Hypothalamus (tissue), 51 donors: ENCODE measurements around the gene PRSS1.
A peak's percentile ranks its signal among the peaks of the same experiment; 100 is the strongest.

ENCODE experiments used
- DNase-seq, 51 donors: peaks; one replicate each; lab custom pipeline; 2025; lab: John Stamatoyannopoulos, UW

The PRSS1 gene

DNA sequence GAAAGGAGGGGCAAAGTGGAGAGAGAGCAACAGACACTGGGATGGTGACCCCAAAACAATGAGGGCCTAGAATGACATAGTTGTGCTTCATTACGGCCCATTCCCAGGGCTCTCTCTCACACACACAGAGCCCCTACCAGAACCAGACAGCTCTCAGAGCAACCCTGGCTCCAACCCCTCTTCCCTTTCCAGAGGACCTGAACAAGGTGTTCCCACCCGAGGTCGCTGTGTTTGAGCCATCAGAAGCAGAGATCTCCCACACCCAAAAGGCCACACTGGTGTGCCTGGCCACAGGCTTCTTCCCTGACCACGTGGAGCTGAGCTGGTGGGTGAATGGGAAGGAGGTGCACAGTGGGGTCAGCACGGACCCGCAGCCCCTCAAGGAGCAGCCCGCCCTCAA lies 42.2 kb downstream of the PRSS1 start:
- DNase-seq, result no peak

DNA sequence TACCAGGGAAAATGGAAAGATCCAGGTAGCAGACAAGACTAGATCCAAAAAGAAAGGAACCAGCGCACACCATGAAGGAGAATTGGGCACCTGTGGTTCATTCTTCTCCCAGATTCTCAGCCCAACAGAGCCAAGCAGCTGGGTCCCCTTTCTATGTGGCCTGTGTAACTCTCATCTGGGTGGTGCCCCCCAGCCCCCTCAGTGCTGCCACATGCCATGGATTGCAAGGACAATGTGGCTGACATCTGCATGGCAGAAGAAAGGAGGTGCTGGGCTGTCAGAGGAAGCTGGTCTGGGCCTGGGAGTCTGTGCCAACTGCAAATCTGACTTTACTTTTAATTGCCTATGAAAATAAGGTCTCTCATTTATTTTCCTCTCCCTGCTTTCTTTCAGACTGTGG lies 42.9 kb downstream of the PRSS1 start:
- DNase-seq, result no peak

- peak in 1 of 51 donors; percentile 17 for DNase-seq
Observed at GRCh38 chr7:142792593-142792992, 43.3 kb downstream of the PRSS1 start.

- no peak for DNase-seq
Observed at GRCh38 chr7:142793156-142793555, 43.9 kb downstream of the PRSS1 start.

GRCh38 chr7:142795339-142795863 lies 46.1 kb downstream of the PRSS1 start:
- no peak for DNase-seq

GRCh38 chr7:142796001-142796500 lies 46.8 kb downstream of the PRSS1 start:
- DNase-seq, result no peak

DNA sequence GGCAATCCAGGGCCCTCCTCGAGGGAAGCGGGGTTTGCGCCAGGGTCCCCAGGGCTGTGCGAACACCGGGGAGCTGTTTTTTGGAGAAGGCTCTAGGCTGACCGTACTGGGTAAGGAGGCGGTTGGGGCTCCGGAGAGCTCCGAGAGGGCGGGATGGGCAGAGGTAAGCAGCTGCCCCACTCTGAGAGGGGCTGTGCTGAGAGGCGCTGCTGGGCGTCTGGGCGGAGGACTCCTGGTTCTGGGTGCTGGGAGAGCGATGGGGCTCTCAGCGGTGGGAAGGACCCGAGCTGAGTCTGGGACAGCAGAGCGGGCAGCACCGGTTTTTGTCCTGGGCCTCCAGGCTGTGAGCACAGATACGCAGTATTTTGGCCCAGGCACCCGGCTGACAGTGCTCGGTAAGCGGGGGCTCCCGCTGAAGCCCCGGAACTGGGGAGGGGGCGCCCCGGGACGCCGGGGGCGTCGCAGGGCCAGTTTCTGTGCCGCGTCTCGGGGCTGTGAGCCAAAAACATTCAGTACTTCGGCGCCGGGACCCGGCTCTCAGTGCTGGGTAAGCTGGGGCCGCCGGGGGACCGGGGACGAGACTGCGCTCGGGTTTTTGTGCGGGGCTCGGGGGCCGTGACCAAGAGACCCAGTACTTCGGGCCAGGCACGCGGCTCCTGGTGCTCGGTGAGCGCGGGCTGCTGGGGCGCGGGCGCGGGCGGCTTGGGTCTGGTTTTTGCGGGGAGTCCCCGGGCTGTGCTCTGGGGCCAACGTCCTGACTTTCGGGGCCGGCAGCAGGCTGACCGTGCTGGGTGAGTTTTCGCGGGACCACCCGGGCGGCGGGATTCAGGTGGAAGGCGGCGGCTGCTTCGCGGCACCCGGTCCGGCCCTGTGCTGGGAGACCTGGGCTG lies 47.5 kb downstream of the PRSS1 start:
- DNase-seq, result no peak

DNA sequence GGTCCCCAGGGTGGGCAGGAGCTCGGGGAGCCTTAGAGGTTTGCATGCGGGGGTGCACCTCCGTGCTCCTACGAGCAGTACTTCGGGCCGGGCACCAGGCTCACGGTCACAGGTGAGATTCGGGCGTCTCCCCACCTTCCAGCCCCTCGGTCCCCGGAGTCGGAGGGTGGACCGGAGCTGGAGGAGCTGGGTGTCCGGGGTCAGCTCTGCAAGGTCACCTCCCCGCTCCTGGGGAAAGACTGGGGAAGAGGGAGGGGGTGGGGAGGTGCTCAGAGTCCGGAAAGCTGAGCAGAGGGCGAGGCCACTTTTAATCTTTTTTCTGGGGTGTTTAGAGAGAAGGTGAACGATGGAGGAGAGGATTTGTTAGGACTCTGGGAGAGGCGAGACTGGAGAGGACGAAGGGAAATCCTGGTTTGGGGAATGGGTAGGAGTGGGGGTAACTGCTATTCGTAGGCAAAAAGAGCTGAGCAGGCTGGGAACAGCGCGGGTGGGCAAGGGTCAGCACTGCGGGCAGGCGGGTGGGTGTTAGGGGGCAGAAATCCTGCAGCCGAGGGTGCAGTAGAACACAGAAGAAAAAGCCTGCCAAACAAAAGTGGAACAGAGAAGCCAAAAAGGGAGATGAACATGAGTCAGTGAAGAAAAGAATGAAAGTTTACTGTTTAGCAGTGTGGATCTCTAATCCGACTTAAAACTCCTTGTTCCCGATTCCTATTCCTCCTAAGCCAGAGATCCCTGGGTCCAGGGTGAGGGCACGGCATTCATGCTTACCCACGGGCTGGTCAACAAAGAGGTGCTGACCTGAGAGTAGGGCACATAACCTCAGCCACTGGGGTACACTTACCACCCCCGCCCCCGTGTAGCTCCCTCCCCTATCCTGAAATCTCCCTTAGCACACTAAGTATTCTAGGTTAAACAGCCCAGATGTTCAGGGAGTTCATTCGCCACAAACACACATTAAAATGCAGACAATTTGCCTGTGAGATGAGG lies 48.4 kb downstream of the PRSS1 start:
- DNase-seq, result no peak

DNA sequence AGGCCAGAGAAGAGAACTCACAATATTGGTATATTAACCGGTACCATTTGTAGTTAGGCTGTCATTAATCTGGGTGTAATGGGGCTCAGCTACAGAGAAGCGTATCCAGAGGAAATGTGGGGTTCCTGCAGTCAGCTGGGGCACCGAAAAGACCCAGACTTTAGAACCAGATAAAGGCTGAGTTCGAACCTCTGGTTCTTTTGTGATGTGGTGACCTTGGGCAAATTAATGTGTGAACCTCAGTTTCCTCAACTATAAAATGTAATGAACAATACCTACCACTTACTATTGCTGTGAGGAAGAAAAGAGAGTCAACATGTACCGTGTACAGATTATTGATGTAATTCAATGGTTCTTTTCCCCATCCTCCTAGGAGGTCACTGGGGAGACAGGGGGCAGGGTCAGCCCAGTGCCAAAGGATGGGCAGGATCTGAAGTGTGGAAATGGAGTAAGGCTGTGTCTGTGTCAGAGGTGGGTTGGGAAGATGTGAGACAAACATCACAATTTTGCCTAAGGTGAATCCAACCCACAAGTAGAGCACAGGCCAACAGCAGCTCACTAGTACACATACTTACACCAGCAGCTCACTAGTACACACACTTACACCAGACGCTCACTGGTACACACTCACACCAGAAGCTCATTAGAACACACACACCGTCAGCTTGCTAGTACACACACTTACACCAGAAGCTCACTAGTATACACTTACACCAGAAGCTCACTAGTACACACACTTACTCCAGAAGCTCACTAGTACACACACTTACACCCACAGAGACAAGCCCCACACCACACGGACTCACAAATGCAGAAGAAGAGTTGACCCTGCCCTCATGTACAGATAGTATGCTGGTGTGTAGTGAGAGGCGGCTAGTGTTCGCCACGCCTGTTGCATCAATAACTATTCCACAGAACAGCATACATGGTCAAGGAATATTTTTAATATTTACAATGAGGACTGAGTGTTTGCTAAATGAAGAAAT lies 49.5 kb downstream of the PRSS1 start:
- no peak for DNase-seq

GRCh38 chr7:142799437-142799835 lies 50.2 kb downstream of the PRSS1 start:
- DNase-seq, result no peak

DNA sequence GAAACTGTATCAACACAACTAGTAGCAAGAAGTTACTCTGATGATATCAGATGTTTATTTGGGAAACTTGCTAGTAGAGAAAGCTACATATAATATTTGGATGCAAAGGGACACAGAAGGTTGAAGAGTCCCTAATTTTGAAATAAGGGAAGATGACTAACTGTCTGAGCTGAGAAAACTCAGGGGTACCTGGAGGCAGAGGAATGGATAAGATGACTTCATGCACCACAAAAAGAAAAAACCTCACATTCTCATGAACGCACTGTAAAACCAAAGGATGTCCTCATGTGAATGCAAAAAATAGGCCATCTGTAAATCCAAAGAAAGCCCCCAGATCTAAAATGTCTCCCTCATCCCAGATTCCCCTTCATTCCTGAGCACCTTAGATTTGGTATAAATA lies 50.8 kb downstream of the PRSS1 start:
- DNase-seq, result no peak

DNA sequence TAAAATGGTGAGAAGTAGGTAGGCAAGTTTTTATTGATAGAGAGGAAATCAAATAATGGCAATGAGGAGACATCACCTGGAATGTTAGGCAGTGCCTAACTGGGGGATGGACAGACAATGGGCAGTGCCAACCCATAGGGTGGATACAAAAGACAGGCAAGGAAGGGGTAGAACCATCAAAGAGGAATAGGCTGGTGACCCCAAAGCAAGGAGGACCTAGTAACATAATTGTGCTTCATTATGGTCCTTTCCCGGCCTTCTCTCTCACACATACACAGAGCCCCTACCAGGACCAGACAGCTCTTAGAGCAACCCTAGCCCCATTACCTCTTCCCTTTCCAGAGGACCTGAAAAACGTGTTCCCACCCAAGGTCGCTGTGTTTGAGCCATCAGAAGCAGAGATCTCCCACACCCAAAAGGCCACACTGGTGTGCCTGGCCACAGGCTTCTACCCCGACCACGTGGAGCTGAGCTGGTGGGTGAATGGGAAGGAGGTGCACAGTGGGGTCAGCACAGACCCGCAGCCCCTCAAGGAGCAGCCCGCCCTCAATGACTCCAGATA lies 51.5 kb downstream of the PRSS1 start:
- DNase-seq, result no peak

DNA sequence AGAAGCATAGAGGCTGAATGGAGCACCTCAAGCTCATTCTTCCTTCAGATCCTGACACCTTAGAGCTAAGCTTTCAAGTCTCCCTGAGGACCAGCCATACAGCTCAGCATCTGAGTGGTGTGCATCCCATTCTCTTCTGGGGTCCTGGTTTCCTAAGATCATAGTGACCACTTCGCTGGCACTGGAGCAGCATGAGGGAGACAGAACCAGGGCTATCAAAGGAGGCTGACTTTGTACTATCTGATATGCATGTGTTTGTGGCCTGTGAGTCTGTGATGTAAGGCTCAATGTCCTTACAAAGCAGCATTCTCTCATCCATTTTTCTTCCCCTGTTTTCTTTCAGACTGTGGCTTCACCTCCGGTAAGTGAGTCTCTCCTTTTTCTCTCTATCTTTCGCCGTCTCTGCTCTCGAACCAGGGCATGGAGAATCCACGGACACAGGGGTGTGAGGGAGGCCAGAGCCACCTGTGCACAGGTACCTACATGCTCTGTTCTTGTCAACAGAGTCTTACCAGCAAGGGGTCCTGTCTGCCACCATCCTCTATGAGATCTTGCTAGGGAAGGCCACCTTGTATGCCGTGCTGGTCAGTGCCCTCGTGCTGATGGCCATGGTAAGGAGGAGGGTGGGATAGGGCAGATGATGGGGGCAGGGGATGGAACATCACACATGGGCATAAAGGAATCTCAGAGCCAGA lies 52.5 kb downstream of the PRSS1 start:
- no peak for DNase-seq

DNA sequence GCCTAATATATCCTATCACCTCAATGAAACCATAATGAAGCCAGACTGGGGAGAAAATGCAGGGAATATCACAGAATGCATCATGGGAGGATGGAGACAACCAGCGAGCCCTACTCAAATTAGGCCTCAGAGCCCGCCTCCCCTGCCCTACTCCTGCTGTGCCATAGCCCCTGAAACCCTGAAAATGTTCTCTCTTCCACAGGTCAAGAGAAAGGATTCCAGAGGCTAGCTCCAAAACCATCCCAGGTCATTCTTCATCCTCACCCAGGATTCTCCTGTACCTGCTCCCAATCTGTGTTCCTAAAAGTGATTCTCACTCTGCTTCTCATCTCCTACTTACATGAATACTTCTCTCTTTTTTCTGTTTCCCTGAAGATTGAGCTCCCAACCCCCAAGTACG lies 53.0 kb downstream of the PRSS1 start:
- DNase-seq, result no peak
